NCI-H524 (cell line): ENCODE data around the gene NR2F1.
"Not testable (repeated sequence)": the region's sequence is repeated elsewhere in the genome, so short reads cannot be mapped to it uniquely, and the experiment has no call there.

Source experiments
- DNase-seq, 2 experiments: peaks; one replicate each; lab custom pipeline; 2025; lab: John Stamatoyannopoulos, UW

NR2F1 gene

GRCh38 chr5:93582677-93583438, at the start of gene NR2F1:
TSS of gene NR2F1 (plus strand) at chr5:93583222. CDS start at chr5:93585024, 1,802 bp downstream.
- DNase-seq, result peak; percentile 51 to 79

- no peak for DNase-seq
Observed at GRCh38 chr5:93545872-93546271, 37.1 kb upstream of the NR2F1 start.

- not testable (repeated sequence) for DNase-seq
Observed at GRCh38 chr5:93549594-93549993, 33.4 kb upstream of the NR2F1 start.

GRCh38 chr5:93557021-93557604, 25.9 kb upstream of the NR2F1 start:
- DNase-seq, result no peak

- no peak for DNase-seq
Observed at GRCh38 chr5:93566091-93566490, 16.9 kb upstream of the NR2F1 start.

- DNase-seq, result no peak
Observed at GRCh38 chr5:93567424-93567823, 15.6 kb upstream of the NR2F1 start.

- no peak for DNase-seq
Observed at GRCh38 chr5:93569300-93570160, 13.5 kb upstream of the NR2F1 start.

GRCh38 chr5:93570294-93571113, 12.5 kb upstream of the NR2F1 start:
- DNase-seq, result no peak

GRCh38 chr5:93571114-93571949, 11.7 kb upstream of the NR2F1 start:
- no peak for DNase-seq

- peak in 1 of 2 experiments; percentile 26 for DNase-seq
Observed at GRCh38 chr5:93572101-93572607, 10.9 kb upstream of the NR2F1 start.

GRCh38 chr5:93572608-93573353, 10.2 kb upstream of the NR2F1 start:
- DNase-seq, result peak; percentile 56 to 83

- peak; percentile 10 to 70 for DNase-seq
Observed at GRCh38 chr5:93573354-93574351, 9.4 kb upstream of the NR2F1 start.

GRCh38 chr5:93574491-93575305, 8.3 kb upstream of the NR2F1 start:
- DNase-seq, result no peak

- DNase-seq, result no peak
Observed at GRCh38 chr5:93575461-93576414, 7.3 kb upstream of the NR2F1 start.

GRCh38 chr5:93576994-93577853, 5.8 kb upstream of the NR2F1 start:
- DNase-seq, result no peak
